HUDEP-2 (cell line): ENCODE measurements around the gene HLA-A.
"Not testable (repeated sequence)": the region's sequence is repeated elsewhere in the genome, so short reads cannot be mapped to it uniquely, and the experiment has no call there.

ENCODE experiments used
- DNase-seq, 76 experiments: peaks; one replicate each; lab custom pipeline; 2025; ENCODE audit not compliant: unreplicated experiment in 76 of 76; lab: John Stamatoyannopoulos, UW

The HLA-A gene

GRCh38 chr6:29958921-29959320, 16.6 kb downstream of the HLA-A start:
- no peak for DNase-seq

- no peak for DNase-seq
These were observed 17.1 kb downstream of the HLA-A start for GRCh38 chr6:29959467-29959866.

GRCh38 chr6:29961966-29962365, 19.6 kb downstream of the HLA-A start:
- DNase-seq: no peak

GRCh38 chr6:29963697-29964096, 21.4 kb downstream of the HLA-A start:
- DNase-seq: not testable (repeated sequence)

GRCh38 chr6:29964518-29964886, 22.2 kb downstream of the HLA-A start:
- DNase-seq: no peak

GRCh38 chr6:29964887-29965562, 22.7 kb downstream of the HLA-A start:
- peak in 74 of 76 experiments; percentile 55 to 95 (median 85) for DNase-seq

- peak in 2 of 76 experiments; percentile 53 to 65 for DNase-seq
These were observed 23.2 kb downstream of the HLA-A start for GRCh38 chr6:29965563-29965872.

GRCh38 chr6:29965873-29966601, 23.7 kb downstream of the HLA-A start:
- peak in 74 of 76 experiments; percentile 41 to 93 (median 84) for DNase-seq

GRCh38 chr6:29967379-29968010, 25.2 kb downstream of the HLA-A start:
- DNase-seq: peak in 74 of 76 experiments; percentile 20 to 95 (median 80)

- no peak for DNase-seq
These were observed 25.8 kb downstream of the HLA-A start for GRCh38 chr6:29968130-29968529.

GRCh38 chr6:29968905-29969304, 26.6 kb downstream of the HLA-A start:
- DNase-seq: no peak

- DNase-seq: no peak
These were observed 28.4 kb downstream of the HLA-A start for GRCh38 chr6:29970711-29971110.

- DNase-seq: no peak
These were observed 32.7 kb downstream of the HLA-A start for GRCh38 chr6:29974901-29975560.

- DNase-seq: no peak
These were observed 33.2 kb downstream of the HLA-A start for GRCh38 chr6:29975561-29975907.

- no peak for DNase-seq
These were observed 33.9 kb downstream of the HLA-A start for GRCh38 chr6:29976253-29976587.

GRCh38 chr6:29976588-29977424, 34.5 kb downstream of the HLA-A start:
- DNase-seq: peak in 68 of 76 experiments; percentile 15 to 74 (median 52)

- DNase-seq: no peak
These were observed 35.0 kb downstream of the HLA-A start for GRCh38 chr6:29977425-29977727.

- DNase-seq: not testable (repeated sequence)
These were observed 37.7 kb downstream of the HLA-A start for GRCh38 chr6:29980013-29980412.

GRCh38 chr6:29980511-29980910, 38.2 kb downstream of the HLA-A start:
- DNase-seq: no peak

GRCh38 chr6:29981211-29981812, 39.0 kb downstream of the HLA-A start:
- no peak for DNase-seq
